Measurements from ENCODE around the gene EPN3. TPM values are rescaled to one million over a fixed set of nuclear protein-coding genes. Genes with fewer than 3 reads are reported as not detected.

EPN3 gene
- total RNA-seq, 1 donor from 2014 or later: not detected

GRCh38 chr17:50556803-50557202 is 24.3 kb downstream of the EPN3 start:
- peaks cover 16% of the 10 kb centered on the region for H3K27me3 Mint-ChIP-seq (ENCODE audit: low read depth)
- H3K36me3 Mint-ChIP-seq (ENCODE audit: low read depth): peaks cover 9% of the 10 kb centered on the region
- DNase-seq (ENCODE audit: low spot score): no peak
- no peak overlapping the region for H3K27ac Mint-ChIP-seq (ENCODE audit: unreplicated experiment)
- H3K9me3 Mint-ChIP-seq (ENCODE audit: low read depth): no peaks in the 10 kb centered on the region
- TF ChIP-seq CTCF (IDR thresholded peaks at IDR 0.05): no peak
- peaks cover 9% of the 10 kb centered on the region for H3K4me1 Mint-ChIP-seq (ENCODE audit: low read depth)
- no peak overlapping the region for H3K4me3 Mint-ChIP-seq (ENCODE audit: unreplicated experiment)

GRCh38 chr17:50557630-50558029 is 25.1 kb downstream of the EPN3 start:
- peaks cover 14% of the 10 kb centered on the region for H3K4me1 Mint-ChIP-seq (ENCODE audit: low read depth)
- no peak overlapping the region for H3K27ac Mint-ChIP-seq (ENCODE audit: unreplicated experiment)
- no peaks in the 10 kb centered on the region for H3K9me3 Mint-ChIP-seq (ENCODE audit: low read depth)
- no peak for DNase-seq (ENCODE audit: low spot score)
- TF ChIP-seq CTCF (IDR thresholded peaks at IDR 0.05): no peak
- peaks cover 9% of the 10 kb centered on the region for H3K36me3 Mint-ChIP-seq (ENCODE audit: low read depth)
- H3K27me3 Mint-ChIP-seq (ENCODE audit: low read depth): peaks cover 22% of the 10 kb centered on the region
- H3K4me3 Mint-ChIP-seq (ENCODE audit: unreplicated experiment): no peak overlapping the region

GRCh38 chr17:50558091-50558490 is 25.6 kb downstream of the EPN3 start:
- Mint-ChIP-seq H3K36me3 (ENCODE audit: low read depth) (peaks cover 9% of the 10 kb centered on the region), H3K4me3 (ENCODE audit: unreplicated experiment) (no peak overlapping the region), H3K9me3 (ENCODE audit: low read depth) (no peaks in the 10 kb centered on the region), H3K27me3 (ENCODE audit: low read depth) (peaks cover 24% of the 10 kb centered on the region), H3K27ac (ENCODE audit: unreplicated experiment) (no peak overlapping the region), H3K4me1 (ENCODE audit: low read depth) (peaks cover 14% of the 10 kb centered on the region)
- TF ChIP-seq CTCF (IDR thresholded peaks at IDR 0.05): no peak
- DNase-seq (ENCODE audit: low spot score): no peak

GRCh38 chr17:50558581-50558940 is 26.0 kb downstream of the EPN3 start:
- peaks cover 28% of the 10 kb centered on the region for H3K27me3 Mint-ChIP-seq (ENCODE audit: low read depth)
- H3K27ac Mint-ChIP-seq (ENCODE audit: unreplicated experiment): no peak overlapping the region
- no peaks in the 10 kb centered on the region for H3K9me3 Mint-ChIP-seq (ENCODE audit: low read depth)
- TF ChIP-seq CTCF (IDR thresholded peaks at IDR 0.05): peak; percentile 15
- H3K36me3 Mint-ChIP-seq (ENCODE audit: low read depth): peaks cover 9% of the 10 kb centered on the region
- H3K4me1 Mint-ChIP-seq (ENCODE audit: low read depth): peaks cover 14% of the 10 kb centered on the region
- no peak for DNase-seq (ENCODE audit: low spot score)
- no peak overlapping the region for H3K4me3 Mint-ChIP-seq (ENCODE audit: unreplicated experiment)

GRCh38 chr17:50558941-50559614 is 26.5 kb downstream of the EPN3 start:
- H3K27me3 Mint-ChIP-seq (ENCODE audit: low read depth): peaks cover 28% of the 10 kb centered on the region
- no peaks in the 10 kb centered on the region for H3K9me3 Mint-ChIP-seq (ENCODE audit: low read depth)
- no peak overlapping the region for H3K4me3 Mint-ChIP-seq (ENCODE audit: unreplicated experiment)
- peaks cover 14% of the 10 kb centered on the region for H3K4me1 Mint-ChIP-seq (ENCODE audit: low read depth)
- DNase-seq (ENCODE audit: low spot score): no peak
- no peak for TF ChIP-seq CTCF (IDR thresholded peaks at IDR 0.05)
- H3K36me3 Mint-ChIP-seq (ENCODE audit: low read depth): peaks cover 9% of the 10 kb centered on the region
- H3K27ac Mint-ChIP-seq (ENCODE audit: unreplicated experiment): no peak overlapping the region

All from chondrocyte (in vitro differentiated cells).